HL-60 (cell line): ENCODE data around the gene CADM2.

ENCODE experiments used
- DNase-seq, 2 experiments: peaks; one replicate each; pipeline ENCODE4 v3.0.0-alpha.2; 2010 to 2020; ENCODE audit warnings: low read depth in 1 of 2, low spot score in 1 of 2
- H3K27ac ChIP-seq: fragments of 250-450 bp; sonication (Bioruptor Pico); replicated peaks from 2 replicates; pipeline ENCODE4 v1.5.1; 2020; ENCODE audit warnings: mild to moderate bottlenecking, moderate library complexity
- H3K27me3 ChIP-seq: fragments of 250-450 bp; sonication (Bioruptor Pico); 2 replicates; pipeline ENCODE4 v1.5.1; 2021; ENCODE audit warnings: mild to moderate bottlenecking, moderate library complexity; ENCODE audit not compliant: insufficient read depth, poor library complexity, severe bottlenecking
- H3K4me3 ChIP-seq: replicated peaks from 2 replicates; pipeline ENCODE4 v1.5.1; 2011; ENCODE audit warnings: mild to moderate bottlenecking, control low read depth, low read length; ENCODE audit not compliant: insufficient read depth
- GABPA ChIP-seq: IDR thresholded peaks from 2 replicates; pipeline ENCODE4 v1.6.1; 2012; ENCODE audit warnings: low read depth
- POLR2AphosphoS5 ChIP-seq: IDR thresholded peaks from 2 replicates; pipeline ENCODE4 v1.6.1; 2012; ENCODE audit warnings: low read depth
- SPI1 ChIP-seq: IDR thresholded peaks from 2 replicates; pipeline ENCODE4 v1.6.1; 2012; ENCODE audit warnings: low read depth, mild to moderate bottlenecking, borderline replicate concordance
- TF ChIP-seq, protein P1 (sequence below): IDR thresholded peaks from 2 replicates; pipeline ENCODE4 v1.6.1; 2012; ENCODE audit warnings: low read depth; ENCODE audit not compliant: insufficient replicate concordance
- TF ChIP-seq, protein P2 (sequence below): IDR thresholded peaks from one replicate; pipeline ENCODE4 v1.5.1; 2011; ENCODE audit warnings: low read length, control low read depth, inconsistent platforms; ENCODE audit not compliant: insufficient read depth

Gene CADM2

GRCh38 chr3:85068911-85069310 lies 110.1 kb downstream of the CADM2 start:
- Histone ChIP-seq H3K27me3 (no peaks in the 10 kb centered on the region), H3K4me3 (no peak overlapping the region), H3K27ac (no peak overlapping the region)
- TF ChIP-seq POLR2AphosphoS5 (no peak), SPI1 (no peak), GABPA (no peak)
- TF ChIP-seq, protein P1, sequence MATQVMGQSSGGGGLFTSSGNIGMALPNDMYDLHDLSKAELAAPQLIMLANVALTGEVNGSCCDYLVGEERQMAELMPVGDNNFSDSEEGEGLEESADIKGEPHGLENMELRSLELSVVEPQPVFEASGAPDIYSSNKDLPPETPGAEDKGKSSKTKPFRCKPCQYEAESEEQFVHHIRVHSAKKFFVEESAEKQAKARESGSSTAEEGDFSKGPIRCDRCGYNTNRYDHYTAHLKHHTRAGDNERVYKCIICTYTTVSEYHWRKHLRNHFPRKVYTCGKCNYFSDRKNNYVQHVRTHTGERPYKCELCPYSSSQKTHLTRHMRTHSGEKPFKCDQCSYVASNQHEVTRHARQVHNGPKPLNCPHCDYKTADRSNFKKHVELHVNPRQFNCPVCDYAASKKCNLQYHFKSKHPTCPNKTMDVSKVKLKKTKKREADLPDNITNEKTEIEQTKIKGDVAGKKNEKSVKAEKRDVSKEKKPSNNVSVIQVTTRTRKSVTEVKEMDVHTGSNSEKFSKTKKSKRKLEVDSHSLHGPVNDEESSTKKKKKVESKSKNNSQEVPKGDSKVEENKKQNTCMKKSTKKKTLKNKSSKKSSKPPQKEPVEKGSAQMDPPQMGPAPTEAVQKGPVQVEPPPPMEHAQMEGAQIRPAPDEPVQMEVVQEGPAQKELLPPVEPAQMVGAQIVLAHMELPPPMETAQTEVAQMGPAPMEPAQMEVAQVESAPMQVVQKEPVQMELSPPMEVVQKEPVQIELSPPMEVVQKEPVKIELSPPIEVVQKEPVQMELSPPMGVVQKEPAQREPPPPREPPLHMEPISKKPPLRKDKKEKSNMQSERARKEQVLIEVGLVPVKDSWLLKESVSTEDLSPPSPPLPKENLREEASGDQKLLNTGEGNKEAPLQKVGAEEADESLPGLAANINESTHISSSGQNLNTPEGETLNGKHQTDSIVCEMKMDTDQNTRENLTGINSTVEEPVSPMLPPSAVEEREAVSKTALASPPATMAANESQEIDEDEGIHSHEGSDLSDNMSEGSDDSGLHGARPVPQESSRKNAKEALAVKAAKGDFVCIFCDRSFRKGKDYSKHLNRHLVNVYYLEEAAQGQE: no peak
- TF ChIP-seq, protein P2, sequence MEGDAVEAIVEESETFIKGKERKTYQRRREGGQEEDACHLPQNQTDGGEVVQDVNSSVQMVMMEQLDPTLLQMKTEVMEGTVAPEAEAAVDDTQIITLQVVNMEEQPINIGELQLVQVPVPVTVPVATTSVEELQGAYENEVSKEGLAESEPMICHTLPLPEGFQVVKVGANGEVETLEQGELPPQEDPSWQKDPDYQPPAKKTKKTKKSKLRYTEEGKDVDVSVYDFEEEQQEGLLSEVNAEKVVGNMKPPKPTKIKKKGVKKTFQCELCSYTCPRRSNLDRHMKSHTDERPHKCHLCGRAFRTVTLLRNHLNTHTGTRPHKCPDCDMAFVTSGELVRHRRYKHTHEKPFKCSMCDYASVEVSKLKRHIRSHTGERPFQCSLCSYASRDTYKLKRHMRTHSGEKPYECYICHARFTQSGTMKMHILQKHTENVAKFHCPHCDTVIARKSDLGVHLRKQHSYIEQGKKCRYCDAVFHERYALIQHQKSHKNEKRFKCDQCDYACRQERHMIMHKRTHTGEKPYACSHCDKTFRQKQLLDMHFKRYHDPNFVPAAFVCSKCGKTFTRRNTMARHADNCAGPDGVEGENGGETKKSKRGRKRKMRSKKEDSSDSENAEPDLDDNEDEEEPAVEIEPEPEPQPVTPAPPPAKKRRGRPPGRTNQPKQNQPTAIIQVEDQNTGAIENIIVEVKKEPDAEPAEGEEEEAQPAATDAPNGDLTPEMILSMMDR: no peak
- DNase-seq: no peak

- H3K27me3 ChIP-seq: no peaks in the 10 kb centered on the region
- H3K27ac ChIP-seq: no peak overlapping the region
- no peak for TF ChIP-seq GABPA
- no peak for TF ChIP-seq SPI1
- TF ChIP-seq POLR2AphosphoS5: no peak
- TF ChIP-seq, protein P2: no peak
- TF ChIP-seq, protein P1: no peak
- no peak for DNase-seq
- no peak overlapping the region for H3K4me3 ChIP-seq
These were observed 115.2 kb downstream of the CADM2 start for GRCh38 chr3:85074003-85074402.

DNA sequence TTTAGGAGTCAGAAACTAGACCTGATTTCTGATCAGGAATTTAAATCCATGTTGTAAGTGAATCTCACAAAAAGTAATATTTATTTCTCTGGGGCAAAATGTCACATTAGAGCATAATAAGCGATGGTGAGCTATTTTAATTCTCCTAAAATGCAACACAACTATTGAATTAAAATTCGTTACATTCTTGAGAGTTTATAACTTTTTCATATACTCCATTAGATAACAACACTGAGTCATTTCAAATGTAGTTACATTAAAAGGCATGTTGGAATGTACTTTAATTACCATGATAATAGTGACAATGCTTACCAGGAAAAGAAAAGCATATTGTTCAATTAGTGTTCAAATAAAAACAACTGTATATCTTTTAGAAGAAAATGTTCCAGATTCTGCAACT lies 116.9 kb downstream of the CADM2 start:
- H3K4me3 ChIP-seq: no peak overlapping the region
- TF ChIP-seq, protein P2: no peak
- TF ChIP-seq, protein P1: no peak
- TF ChIP-seq SPI1 (no peak), POLR2AphosphoS5 (no peak)
- DNase-seq: no peak

More for the DNA sequence above, 116.9 kb downstream of the CADM2 start:
- Histone ChIP-seq H3K27ac (no peak overlapping the region), H3K27me3 (no peaks in the 10 kb centered on the region)
